Stimulated activated CD8-positive, alpha-beta memory T cell treated with anti-CD3 and anti-CD28 coated beads, Interleukin-4, amount 100 ng/mL, for 24 hours (primary cell): ENCODE data around the gene MED25.
A peak's percentile ranks its signal among the peaks of the same experiment; 100 is the strongest.

Experiments
- DNase-seq: peaks from one replicate; pipeline ENCODE4 v3.0.0-alpha.2; 2020; ENCODE audit warnings: low read depth

MED25 gene

GRCh38 chr19:49844138-49845095 lies 26.3 kb downstream of the MED25 start:
- DNase-seq: no peak

GRCh38 chr19:49845414-49845813 lies 27.3 kb downstream of the MED25 start:
- no peak for DNase-seq

- no peak for DNase-seq
Measured at GRCh38 chr19:49846408-49846807, 28.3 kb downstream of the MED25 start.

GRCh38 chr19:49847731-49848696 lies 29.9 kb downstream of the MED25 start:
- DNase-seq: no peak

- no peak for DNase-seq
Measured at GRCh38 chr19:49848938-49849337, 30.8 kb downstream of the MED25 start.

- DNase-seq: no peak
Measured at GRCh38 chr19:49849433-49850220, 31.5 kb downstream of the MED25 start.

GRCh38 chr19:49850221-49850486 lies 32.1 kb downstream of the MED25 start:
- DNase-seq: no peak

- DNase-seq: peak; percentile 79
Measured at GRCh38 chr19:49850487-49851342, 32.6 kb downstream of the MED25 start, which contains the start of gene PTOV1. Gene PTOV1 (plus strand): TSS chr19:49851159.

GRCh38 chr19:49851456-49852259 lies 33.6 kb downstream of the MED25 start:
- DNase-seq: no peak

- no peak for DNase-seq
Measured at GRCh38 chr19:49852631-49853126, 34.6 kb downstream of the MED25 start.

GRCh38 chr19:49853852-49854377 lies 35.8 kb downstream of the MED25 start:
- DNase-seq: no peak

- no peak for DNase-seq
Measured at GRCh38 chr19:49854378-49855263, 36.5 kb downstream of the MED25 start.

- DNase-seq: no peak
Measured at GRCh38 chr19:49855277-49855675, 37.2 kb downstream of the MED25 start.

GRCh38 chr19:49855676-49856573 lies 37.8 kb downstream of the MED25 start:
- no peak for DNase-seq

- no peak for DNase-seq
Measured at GRCh38 chr19:49856574-49857021, 38.5 kb downstream of the MED25 start.

GRCh38 chr19:49857061-49857837 lies 39.2 kb downstream of the MED25 start:
- DNase-seq: no peak

- no peak for DNase-seq
Measured at GRCh38 chr19:49857838-49858087, 39.7 kb downstream of the MED25 start.
